DND-41 (cell line): Measurements from ENCODE around the gene TECPR1.

Source experiments
- EZH2 ChIP-seq: IDR thresholded peaks from 3 replicates; pipeline ENCODE4 v1.6.1; 2012; ENCODE audit warnings: borderline replicate concordance, low read depth, mild to moderate bottlenecking, moderate library complexity, low read length, inconsistent platforms; ENCODE audit not compliant: severe bottlenecking
- TF ChIP-seq, protein P1 (sequence below): IDR thresholded peaks from 2 replicates; pipeline ENCODE4 v1.5.1; 2012; ENCODE audit warnings: borderline replicate concordance, low read length, moderate library complexity, mild to moderate bottlenecking; ENCODE audit not compliant: poor library complexity, severe bottlenecking; ENCODE audit errors: extremely low read depth

DNA sequence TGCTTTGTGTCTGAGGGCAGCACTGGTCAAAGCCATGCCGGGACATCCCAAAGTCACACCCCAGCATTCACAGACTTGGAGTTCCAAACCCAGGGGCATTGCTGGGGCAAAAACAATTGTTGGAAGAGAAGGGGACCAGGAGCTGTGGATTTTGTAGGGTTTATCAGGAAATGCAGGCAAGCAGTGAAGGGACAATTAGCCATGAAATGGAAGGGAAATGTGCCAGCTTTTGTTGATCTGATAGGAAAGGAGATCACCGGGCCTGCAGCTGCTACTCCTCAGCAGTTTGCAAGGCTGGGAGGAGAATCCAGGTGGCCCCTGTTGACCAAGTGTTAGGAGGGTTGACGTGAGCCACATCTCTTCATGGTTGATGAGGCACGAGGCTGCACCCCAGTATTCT is 26.9 kb upstream of the TECPR1 start:
- TF ChIP-seq, protein P1, sequence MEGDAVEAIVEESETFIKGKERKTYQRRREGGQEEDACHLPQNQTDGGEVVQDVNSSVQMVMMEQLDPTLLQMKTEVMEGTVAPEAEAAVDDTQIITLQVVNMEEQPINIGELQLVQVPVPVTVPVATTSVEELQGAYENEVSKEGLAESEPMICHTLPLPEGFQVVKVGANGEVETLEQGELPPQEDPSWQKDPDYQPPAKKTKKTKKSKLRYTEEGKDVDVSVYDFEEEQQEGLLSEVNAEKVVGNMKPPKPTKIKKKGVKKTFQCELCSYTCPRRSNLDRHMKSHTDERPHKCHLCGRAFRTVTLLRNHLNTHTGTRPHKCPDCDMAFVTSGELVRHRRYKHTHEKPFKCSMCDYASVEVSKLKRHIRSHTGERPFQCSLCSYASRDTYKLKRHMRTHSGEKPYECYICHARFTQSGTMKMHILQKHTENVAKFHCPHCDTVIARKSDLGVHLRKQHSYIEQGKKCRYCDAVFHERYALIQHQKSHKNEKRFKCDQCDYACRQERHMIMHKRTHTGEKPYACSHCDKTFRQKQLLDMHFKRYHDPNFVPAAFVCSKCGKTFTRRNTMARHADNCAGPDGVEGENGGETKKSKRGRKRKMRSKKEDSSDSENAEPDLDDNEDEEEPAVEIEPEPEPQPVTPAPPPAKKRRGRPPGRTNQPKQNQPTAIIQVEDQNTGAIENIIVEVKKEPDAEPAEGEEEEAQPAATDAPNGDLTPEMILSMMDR: no peak
- no peak for TF ChIP-seq EZH2
